ENCODE results near the gene PEX7. TPM values are rescaled to one million over a fixed set of nuclear protein-coding genes. Genes with fewer than 3 reads are reported as not detected.
"Not testable (repeated sequence)": the region's sequence is repeated elsewhere in the genome, so short reads cannot be mapped to it uniquely, and the experiment has no call there.

PEX7 gene
- total and polyA plus RNA-seq, 2 experiments from 2014 or later, result 13.7 to 15.7 TPM

DNA sequence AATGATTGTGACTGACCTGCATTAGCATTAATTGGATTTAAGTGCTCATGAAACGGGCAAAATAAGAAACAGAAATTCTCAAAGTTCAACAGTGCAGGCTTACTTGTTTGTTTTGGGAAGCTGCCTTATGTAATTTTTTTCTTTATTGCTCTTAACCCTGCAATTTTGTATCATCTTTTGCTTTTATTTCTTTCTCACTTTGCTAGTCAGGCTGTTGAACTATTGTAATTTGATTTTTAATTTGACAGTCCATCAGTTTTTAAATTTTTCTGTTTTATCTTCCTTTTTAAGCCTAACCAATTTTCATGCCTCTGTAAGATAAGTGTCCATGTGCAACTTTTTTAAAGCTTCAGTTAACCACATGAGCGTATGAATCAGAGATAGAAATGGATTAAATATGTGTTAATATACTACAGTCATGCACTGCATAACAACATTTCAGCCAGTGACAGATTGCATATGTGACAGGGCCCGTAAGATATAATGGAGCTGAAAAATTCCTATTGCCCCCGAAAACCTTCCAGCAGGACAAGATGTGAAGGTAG is 44.6 kb downstream of the PEX7 start:
- H3K36me3 ChIP-seq, result peaks cover 6% of the 10 kb centered on the region
- DNase-seq (ENCODE audit: low read depth in 1 of 2, low spot score in 1 of 2), result peak in 1 of 2 donors; percentile 58
- H3K4me3 ChIP-seq, result no peak overlapping the region
- no peaks in the 10 kb centered on the region for H3K9me3 ChIP-seq (ENCODE audit: low read depth)
- H3K27me3 ChIP-seq, result no peaks in the 10 kb centered on the region
- H3K27ac ChIP-seq, result no peak overlapping the region
- TF ChIP-seq, protein P1, sequence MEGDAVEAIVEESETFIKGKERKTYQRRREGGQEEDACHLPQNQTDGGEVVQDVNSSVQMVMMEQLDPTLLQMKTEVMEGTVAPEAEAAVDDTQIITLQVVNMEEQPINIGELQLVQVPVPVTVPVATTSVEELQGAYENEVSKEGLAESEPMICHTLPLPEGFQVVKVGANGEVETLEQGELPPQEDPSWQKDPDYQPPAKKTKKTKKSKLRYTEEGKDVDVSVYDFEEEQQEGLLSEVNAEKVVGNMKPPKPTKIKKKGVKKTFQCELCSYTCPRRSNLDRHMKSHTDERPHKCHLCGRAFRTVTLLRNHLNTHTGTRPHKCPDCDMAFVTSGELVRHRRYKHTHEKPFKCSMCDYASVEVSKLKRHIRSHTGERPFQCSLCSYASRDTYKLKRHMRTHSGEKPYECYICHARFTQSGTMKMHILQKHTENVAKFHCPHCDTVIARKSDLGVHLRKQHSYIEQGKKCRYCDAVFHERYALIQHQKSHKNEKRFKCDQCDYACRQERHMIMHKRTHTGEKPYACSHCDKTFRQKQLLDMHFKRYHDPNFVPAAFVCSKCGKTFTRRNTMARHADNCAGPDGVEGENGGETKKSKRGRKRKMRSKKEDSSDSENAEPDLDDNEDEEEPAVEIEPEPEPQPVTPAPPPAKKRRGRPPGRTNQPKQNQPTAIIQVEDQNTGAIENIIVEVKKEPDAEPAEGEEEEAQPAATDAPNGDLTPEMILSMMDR (IDR thresholded peaks at IDR 0.05; ENCODE audit: low read depth, low read length), result no peak
- H3K4me1 ChIP-seq (ENCODE audit: low read depth), result no peaks in the 10 kb centered on the region

DNA sequence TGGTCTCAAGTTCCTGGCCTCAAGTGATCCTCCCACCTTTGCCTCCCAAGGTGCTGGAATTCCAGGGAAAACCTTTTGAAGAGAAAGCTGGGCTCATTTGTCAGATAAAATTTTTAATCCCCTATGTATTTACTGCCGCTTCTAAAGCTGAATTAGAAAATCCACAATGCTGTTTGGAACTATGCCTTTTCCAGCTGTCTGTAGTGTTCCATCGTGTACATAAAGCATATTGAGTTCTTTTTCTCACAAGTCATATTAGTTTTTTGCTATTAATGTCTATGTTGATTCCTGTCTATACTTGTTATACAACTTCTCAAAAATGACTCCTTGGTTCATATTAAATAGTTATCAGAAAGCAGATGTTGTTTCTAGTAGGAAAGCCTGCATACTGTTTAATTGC is 47.1 kb downstream of the PEX7 start:
- Histone ChIP-seq H3K27me3 (no peaks in the 10 kb centered on the region), H3K27ac (no peak overlapping the region), H3K4me3 (no peak overlapping the region), H3K4me1 (ENCODE audit: low read depth) (no peaks in the 10 kb centered on the region), H3K9me3 (ENCODE audit: low read depth) (no peaks in the 10 kb centered on the region), H3K36me3 (peaks cover 6% of the 10 kb centered on the region)
- DNase-seq (ENCODE audit: low read depth in 1 of 2, low spot score in 1 of 2), result no peak
- TF ChIP-seq, protein P1 (IDR thresholded peaks at IDR 0.05; ENCODE audit: low read depth, low read length), result no peak

DNA sequence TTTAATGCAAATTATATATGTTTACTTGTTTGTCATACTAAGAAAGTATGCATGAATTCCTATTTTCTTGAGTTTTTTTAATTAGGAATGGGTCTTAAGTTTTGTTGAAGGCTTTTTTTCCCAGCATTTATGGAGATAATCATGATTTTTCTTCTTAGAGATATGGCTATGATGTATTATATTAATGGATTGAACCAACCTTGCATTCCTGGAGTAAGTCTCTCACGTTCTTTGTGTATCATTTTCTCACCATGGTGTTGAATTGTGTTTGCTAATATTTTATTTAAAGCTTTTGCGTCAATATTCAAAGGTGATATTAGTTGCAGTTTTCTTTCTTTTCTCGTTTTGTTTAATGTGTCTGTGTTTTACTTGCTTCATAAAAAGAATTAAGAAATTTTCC is 51.4 kb downstream of the PEX7 start:
- Histone ChIP-seq H3K9me3 (ENCODE audit: low read depth) (no peaks in the 10 kb centered on the region), H3K4me1 (ENCODE audit: low read depth) (no peaks in the 10 kb centered on the region), H3K36me3 (peaks cover 6% of the 10 kb centered on the region), H3K4me3 (no peak overlapping the region), H3K27ac (no peak overlapping the region), H3K27me3 (no peaks in the 10 kb centered on the region)
- no peak for DNase-seq (ENCODE audit: low read depth in 1 of 2, low spot score in 1 of 2)
- TF ChIP-seq, protein P1 (IDR thresholded peaks at IDR 0.05; ENCODE audit: low read depth, low read length), result no peak

DNA sequence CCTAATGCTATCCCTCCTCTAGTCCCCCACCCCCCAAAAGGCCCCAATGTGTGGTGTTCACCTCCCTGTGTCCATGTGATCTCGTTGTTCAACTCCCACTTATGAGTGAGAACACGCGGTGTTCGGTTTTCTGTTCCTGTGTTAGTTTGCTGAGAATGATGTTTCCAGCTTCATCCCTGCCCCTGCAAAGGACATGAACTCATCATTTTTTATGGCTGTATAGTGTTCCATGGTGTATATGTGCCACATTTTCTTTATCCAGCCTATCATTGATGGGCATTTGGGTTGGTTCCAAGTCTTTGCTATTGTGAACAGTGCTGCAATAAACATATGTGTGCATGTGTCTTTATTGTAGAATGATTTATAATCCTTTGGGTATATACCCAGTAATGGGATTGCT is 54.1 kb downstream of the PEX7 start:
- not testable (repeated sequence) for H3K9me3 ChIP-seq (ENCODE audit: low read depth)

DNA sequence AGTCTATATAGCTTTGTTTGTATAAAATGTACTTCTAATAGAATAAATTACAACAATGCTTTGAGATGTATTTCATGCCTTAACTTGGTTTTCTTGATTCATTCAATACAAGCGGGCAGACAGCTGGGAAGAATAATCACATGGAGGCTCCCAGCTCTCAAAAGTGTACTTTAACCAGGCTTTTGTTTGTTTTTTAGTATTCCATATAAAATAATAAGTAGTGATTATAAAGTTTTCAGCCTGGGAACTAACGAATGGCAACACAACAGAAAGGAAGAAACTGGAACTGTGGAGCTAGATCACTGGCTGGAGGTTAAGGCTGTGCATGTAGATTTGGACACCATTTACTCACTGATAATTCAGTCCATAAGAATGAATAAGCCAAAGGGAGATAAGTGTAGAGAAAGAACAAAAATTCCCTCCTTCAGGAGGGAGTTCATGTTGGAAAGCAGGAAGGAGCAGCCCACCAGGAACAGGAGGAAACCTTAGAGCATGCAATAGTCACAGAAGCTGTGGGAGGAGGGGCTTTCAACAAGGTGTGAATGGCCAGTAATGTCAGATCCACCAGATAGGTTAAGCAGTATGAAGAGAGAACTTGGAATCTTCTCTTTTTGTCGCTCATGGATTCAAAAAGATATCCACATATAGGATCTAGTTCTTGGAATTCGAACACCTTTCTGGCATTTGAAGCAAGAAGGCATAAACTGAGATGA is 58.5 kb downstream of the PEX7 start:
- H3K27me3 ChIP-seq, result no peaks in the 10 kb centered on the region

More for the DNA sequence above, 54.1 kb downstream of the PEX7 start:
- not testable (repeated sequence) for H3K4me3 ChIP-seq; H3K36me3 ChIP-seq; DNase-seq (ENCODE audit: low read depth in 1 of 2, low spot score in 1 of 2); H3K4me1 ChIP-seq (ENCODE audit: low read depth); H3K27ac ChIP-seq; H3K27me3 ChIP-seq

DNA sequence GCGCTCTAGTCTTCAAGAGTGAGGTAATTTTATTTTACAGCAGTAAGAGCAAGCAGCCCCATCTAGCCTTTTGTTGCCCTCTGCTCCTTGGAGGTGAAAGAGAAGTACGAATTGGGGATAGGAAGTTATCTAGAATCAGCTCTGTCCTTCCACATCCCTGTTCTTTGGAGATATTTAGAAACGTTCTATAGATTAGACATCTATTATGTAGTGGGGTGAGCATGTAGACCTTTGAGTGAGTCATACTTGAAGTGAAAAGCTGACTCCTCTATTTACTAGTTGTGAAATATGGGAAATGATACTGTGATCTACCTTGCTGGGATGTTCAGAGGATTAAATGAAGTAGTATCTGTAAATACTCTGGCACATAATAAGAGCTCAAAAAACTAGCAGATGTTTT is 63.7 kb downstream of the PEX7 start:
- peaks cover 23% of the 10 kb centered on the region for H3K4me1 ChIP-seq (ENCODE audit: low read depth)
- TF ChIP-seq, protein P1 (IDR thresholded peaks at IDR 0.05; ENCODE audit: low read depth, low read length), result no peak
- no peaks in the 10 kb centered on the region for H3K36me3 ChIP-seq
- H3K27me3 ChIP-seq, result no peaks in the 10 kb centered on the region
- no peak overlapping the region for H3K27ac ChIP-seq
- no peak overlapping the region for H3K4me3 ChIP-seq
- no peak for DNase-seq (ENCODE audit: low read depth in 1 of 2, low spot score in 1 of 2)
- H3K9me3 ChIP-seq (ENCODE audit: low read depth), result no peaks in the 10 kb centered on the region

More for the DNA sequence above, 58.5 kb downstream of the PEX7 start:
- Histone ChIP-seq H3K36me3 (no peaks in the 10 kb centered on the region), H3K4me1 (ENCODE audit: low read depth) (peaks cover 12% of the 10 kb centered on the region), H3K4me3 (no peak overlapping the region), H3K9me3 (ENCODE audit: low read depth) (no peaks in the 10 kb centered on the region), H3K27ac (no peak overlapping the region)
- DNase-seq (ENCODE audit: low read depth in 1 of 2, low spot score in 1 of 2), result no peak
- TF ChIP-seq, protein P1 (IDR thresholded peaks at IDR 0.05; ENCODE audit: low read depth, low read length), result no peak
